ENCODE results near the gene MED7.

DNA sequence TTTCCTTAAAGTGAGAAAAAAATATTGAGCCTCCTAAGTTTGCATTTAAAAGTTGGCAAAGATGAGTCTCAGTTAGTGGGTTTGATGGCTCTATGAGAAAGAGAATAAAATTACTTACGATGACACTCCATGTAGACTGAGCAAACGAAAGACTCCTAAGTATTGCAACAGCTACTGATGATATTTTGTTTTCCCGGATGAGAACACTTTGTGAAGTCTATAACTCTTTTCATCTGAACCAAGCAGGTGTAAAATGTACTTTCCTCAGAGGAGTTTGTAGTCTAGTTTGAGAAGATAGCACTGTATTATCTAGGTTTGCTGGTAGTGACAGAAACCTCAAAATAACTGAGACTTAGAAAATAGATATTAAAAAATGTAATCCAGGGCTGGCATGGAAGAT lies 36.3 kb upstream of the MED7 start:
- TF ChIP-seq, protein P1, sequence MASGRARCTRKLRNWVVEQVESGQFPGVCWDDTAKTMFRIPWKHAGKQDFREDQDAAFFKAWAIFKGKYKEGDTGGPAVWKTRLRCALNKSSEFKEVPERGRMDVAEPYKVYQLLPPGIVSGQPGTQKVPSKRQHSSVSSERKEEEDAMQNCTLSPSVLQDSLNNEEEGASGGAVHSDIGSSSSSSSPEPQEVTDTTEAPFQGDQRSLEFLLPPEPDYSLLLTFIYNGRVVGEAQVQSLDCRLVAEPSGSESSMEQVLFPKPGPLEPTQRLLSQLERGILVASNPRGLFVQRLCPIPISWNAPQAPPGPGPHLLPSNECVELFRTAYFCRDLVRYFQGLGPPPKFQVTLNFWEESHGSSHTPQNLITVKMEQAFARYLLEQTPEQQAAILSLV (CRISPR knock-in tag; IDR thresholded peaks at IDR 0.05; ENCODE audit: borderline replicate concordance): no peak
- TF ChIP-seq, protein P2, sequence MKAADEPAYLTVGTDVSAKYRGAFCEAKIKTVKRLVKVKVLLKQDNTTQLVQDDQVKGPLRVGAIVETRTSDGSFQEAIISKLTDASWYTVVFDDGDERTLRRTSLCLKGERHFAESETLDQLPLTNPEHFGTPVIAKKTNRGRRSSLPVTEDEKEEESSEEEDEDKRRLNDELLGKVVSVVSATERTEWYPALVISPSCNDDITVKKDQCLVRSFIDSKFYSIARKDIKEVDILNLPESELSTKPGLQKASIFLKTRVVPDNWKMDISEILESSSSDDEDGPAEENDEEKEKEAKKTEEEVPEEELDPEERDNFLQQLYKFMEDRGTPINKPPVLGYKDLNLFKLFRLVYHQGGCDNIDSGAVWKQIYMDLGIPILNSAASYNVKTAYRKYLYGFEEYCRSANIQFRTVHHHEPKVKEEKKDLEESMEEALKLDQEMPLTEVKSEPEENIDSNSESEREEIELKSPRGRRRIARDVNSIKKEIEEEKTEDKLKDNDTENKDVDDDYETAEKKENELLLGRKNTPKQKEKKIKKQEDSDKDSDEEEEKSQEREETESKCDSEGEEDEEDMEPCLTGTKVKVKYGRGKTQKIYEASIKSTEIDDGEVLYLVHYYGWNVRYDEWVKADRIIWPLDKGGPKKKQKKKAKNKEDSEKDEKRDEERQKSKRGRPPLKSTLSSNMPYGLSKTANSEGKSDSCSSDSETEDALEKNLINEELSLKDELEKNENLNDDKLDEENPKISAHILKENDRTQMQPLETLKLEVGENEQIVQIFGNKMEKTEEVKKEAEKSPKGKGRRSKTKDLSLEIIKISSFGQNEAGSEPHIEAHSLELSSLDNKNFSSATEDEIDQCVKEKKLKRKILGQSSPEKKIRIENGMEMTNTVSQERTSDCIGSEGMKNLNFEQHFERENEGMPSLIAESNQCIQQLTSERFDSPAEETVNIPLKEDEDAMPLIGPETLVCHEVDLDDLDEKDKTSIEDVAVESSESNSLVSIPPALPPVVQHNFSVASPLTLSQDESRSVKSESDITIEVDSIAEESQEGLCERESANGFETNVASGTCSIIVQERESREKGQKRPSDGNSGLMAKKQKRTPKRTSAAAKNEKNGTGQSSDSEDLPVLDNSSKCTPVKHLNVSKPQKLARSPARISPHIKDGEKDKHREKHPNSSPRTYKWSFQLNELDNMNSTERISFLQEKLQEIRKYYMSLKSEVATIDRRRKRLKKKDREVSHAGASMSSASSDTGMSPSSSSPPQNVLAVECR (CRISPR knock-in tag; IDR thresholded peaks at IDR 0.05; ENCODE audit: borderline replicate concordance): no peak
- TF ChIP-seq RORA (CRISPR knock-in tag; IDR thresholded peaks at IDR 0.05): no peak
- no peak for TF ChIP-seq POLR2A (IDR thresholded peaks at IDR 0.05; ENCODE audit: insufficient read depth in 1 of 2, low read depth in 2 of 2, low read length in 2 of 2)
- TF ChIP-seq, protein P3, sequence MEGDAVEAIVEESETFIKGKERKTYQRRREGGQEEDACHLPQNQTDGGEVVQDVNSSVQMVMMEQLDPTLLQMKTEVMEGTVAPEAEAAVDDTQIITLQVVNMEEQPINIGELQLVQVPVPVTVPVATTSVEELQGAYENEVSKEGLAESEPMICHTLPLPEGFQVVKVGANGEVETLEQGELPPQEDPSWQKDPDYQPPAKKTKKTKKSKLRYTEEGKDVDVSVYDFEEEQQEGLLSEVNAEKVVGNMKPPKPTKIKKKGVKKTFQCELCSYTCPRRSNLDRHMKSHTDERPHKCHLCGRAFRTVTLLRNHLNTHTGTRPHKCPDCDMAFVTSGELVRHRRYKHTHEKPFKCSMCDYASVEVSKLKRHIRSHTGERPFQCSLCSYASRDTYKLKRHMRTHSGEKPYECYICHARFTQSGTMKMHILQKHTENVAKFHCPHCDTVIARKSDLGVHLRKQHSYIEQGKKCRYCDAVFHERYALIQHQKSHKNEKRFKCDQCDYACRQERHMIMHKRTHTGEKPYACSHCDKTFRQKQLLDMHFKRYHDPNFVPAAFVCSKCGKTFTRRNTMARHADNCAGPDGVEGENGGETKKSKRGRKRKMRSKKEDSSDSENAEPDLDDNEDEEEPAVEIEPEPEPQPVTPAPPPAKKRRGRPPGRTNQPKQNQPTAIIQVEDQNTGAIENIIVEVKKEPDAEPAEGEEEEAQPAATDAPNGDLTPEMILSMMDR (CRISPR knock-in tag; IDR thresholded peaks at IDR 0.05): no peak
- TF ChIP-seq, protein P4, sequence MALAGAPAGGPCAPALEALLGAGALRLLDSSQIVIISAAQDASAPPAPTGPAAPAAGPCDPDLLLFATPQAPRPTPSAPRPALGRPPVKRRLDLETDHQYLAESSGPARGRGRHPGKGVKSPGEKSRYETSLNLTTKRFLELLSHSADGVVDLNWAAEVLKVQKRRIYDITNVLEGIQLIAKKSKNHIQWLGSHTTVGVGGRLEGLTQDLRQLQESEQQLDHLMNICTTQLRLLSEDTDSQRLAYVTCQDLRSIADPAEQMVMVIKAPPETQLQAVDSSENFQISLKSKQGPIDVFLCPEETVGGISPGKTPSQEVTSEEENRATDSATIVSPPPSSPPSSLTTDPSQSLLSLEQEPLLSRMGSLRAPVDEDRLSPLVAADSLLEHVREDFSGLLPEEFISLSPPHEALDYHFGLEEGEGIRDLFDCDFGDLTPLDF (CRISPR knock-in tag; IDR thresholded peaks at IDR 0.05): no peak
